ENCODE measurements around the gene CEPT1.

DNA sequence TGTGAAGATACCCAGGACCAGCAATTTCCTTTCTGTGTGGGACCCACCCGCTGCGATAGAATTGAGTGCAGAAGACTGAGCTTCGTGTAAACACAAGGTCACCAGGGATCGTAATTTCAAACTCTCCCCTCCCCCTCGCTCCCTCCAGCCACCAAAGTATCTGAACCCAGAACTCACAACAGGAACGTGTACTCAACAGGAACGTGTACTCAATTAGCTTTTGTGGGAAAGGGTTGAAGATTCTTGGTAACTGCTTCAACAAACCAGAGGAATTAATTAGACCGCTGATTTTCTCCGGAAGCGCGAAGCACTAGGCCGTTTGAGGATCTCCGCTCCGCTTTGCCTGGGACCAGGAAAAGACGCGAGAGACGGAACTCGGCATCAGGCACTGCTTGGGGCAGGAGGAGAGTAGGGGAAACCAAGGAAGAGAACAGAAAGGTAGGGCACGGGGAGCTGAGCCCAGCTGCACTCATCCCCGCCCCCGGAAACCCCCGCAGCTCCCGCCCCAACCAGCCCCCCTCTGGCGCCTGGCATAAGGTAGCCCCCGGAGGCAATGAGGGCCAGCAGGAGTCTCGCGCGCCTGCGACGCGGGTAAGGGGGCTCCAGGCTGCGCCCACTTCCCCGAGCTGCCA lies 583 bp upstream of the CEPT1 start:
- TF ChIP-seq SP1 (IDR thresholded peaks at IDR 0.05; ENCODE audit: low read depth, low read length), result no peak
- no peak for TF ChIP-seq CBX5 (IDR thresholded peaks at IDR 0.05; ENCODE audit: low read depth, low read length)
